TTC549 (cell line): ENCODE measurements around the gene COL18A1.

Experiments
- FAIRE-seq: peaks from 2 replicates; lab custom pipeline; 2012; peaks lifted over from hg19 to GRCh38; lab: Jason Lieb, UNC

COL18A1 gene

DNA sequence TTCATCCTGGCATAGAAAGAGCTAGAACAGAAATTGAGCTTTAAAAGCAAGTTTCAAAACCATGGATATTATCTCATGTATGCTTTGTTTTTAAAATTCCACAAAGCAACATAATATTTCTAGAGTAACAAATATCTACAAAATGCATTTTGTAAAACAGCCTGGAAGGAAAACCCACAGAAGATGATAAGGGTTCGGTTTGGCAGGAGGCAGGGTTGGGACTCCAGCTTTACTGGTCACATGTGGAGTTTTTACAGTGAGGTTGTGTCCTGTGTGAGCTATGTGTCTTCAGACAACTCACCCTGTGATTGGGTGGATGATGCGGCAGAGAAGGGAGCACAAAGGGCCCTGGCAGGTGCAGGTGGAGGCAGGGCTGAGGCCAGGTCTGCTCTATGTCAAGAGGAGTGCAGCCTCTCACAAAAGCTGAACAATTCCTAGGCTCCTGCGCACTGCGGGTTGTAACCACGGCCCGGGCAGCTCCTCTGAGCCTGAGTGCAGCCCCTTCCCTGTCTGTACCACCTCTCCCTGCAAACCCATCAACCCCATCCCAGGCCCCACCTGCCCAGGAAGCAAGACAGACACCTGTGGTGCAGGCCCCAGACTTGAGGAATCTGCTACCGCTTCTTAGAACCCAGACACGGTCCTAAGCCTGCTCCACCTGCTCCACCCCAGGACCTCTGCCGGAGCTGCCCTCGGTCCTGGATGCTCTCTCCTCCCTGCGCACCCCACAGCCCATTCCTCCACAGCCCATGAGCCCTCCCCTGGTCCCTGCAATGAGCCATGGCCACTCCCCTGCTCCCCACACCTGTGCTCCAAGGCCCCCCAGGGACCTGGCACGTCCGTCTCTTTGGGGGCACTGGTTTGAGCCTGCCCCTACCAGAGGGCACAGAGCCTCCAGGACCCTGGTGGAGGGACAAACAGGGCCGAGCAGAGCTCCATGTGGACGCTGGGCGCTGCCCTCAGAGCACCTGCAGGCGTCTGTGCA is 2.8 kb upstream of the COL18A1 start:
- FAIRE-seq: no peak

DNA sequence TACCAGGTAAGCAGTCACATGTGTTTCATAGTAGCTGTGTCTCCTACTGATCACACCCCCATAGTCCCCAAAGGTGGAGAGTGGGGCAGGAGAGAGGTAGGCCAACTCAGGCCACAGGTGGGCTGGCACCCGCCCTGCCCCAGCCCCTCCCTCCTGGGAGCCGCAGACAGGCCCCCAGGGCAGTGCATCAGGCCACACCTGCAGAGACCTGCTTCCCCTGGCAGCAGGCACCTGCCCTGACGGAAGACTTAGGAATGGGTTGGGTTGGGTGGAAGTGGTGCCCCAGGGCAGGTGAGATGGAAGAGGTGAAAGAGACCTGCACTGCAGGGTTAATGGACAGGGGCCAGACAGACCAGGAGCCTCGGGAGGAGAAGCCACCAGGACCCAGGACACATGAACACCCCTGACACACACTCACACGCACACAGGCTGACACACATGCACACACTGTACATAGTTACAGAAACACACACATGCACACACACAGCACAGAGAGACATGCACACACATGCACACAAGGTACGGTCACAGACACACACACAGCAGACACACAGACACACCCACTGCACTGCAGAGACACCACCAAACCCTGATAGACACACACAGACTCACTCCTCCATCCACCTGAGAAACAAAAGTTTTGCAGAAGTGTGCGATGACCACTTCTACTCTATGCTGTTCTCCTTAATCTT is 1.7 kb upstream of the COL18A1 start:
- FAIRE-seq: no peak

DNA sequence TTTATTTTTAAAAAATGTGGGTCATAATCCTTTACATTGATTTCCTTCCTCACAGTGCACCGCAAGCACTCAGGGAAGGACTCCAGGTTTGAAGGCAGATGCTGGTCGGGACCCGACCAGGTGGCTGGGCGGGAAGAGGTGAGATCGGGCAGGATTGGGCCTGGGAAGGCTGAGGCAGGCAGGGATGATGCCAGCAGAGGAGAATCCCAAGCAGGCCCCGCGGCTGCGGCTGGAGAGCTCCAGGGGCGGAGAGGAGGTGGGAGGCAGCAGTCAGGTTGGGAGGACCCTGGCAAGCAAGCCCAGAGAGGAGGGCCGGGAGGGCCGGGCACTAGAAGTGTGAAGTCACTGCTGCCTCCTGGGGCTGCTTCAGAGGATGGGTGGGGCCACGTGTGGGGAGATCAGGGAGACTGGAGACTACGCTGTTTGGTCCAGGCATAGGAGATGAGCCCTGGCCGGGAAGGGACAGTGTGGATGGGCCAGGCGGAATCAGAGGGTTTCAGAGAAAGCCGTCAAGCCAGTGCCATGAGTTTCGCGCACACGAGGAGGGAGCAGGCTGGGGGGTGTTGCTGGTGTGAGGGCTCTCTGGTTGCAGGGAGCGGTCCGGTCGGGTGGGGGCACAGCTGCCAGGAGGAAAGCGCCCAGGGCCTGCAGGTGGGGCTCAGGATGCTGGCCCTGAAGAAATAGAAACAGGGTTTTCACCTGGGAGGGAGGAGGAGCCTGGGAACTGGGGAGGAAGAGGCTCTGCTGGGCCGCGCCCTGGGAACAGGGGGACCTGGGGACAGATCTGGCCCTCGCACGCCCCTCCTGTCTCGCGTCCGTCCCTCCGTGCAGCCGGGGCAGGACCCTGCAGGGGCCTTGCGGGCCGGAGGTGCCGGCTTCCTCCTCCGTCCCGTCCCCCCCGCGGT is 888 bp upstream of the COL18A1 start:
- no peak for FAIRE-seq

DNA sequence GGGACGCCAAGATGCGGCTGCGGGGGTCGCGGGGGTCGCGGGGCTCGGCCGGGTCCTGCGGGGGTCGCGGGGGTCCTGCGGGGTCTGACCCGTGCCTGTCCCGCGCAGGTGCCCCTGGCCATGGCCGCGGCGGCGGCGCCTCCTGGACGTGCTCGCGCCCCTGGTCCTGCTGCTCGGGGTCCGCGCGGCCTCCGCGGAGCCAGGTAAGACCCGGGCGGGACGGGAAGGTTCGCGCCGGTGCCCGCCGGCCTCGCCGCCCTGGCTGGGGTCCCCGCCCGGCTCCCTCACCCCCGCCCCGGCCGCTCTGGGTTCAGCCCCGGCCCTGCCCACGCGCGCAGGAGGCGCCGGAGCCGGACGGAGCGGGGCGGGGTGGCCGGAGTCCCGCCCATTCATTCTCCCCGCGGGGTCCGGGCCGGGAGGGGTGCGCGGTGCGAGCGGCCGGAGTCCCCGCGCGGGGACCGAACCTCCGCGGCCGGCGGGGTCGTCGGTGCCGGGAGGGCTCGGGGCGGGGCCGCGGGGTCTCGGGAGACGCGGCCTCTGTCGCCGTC is 380 bp downstream of the COL18A1 start:
- FAIRE-seq: no peak

GRCh38 chr21:45405819-45406762 is 1.1 kb downstream of the COL18A1 start:
- no peak for FAIRE-seq

DNA sequence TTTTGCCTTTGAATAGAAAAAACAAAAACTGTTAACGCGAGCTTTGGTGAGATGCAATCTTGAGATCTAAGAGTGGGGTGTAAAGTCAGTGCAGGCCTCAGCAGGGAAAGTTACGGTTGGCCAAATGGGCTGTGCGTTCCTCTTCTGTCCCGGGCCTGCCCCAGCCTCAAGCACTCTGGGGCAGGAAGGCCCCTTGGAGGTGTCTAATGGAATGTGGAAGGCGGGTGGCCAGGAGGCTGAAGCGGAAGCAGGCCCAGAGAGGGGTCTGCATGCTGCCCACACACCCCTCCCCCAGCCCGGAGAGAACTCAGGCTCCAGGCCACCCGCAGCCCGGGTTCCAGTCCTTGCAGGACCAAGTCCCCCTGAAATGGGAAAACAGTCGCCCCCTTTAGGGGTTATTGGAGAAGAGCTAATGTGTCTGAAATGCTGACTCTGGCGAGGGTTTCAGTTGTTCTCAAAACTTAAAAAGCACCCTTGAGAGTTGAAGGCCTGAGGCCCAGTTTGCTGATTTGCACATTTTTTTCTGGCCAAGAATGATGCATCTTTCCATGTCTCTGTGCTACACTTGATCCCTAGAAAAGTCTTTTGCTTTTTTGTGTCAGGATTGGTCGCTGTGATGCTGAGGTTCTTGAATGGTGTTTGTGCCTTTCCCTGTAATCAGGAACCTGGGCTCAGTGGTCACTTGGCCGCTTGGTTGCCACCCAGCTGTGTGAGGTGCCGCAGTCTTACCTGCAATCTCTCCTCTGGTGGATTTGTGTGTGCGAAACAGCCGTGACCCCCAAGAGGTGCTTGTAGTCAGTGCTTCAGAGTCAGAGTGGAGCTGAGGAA is 2.0 kb downstream of the COL18A1 start:
- no peak for FAIRE-seq

DNA sequence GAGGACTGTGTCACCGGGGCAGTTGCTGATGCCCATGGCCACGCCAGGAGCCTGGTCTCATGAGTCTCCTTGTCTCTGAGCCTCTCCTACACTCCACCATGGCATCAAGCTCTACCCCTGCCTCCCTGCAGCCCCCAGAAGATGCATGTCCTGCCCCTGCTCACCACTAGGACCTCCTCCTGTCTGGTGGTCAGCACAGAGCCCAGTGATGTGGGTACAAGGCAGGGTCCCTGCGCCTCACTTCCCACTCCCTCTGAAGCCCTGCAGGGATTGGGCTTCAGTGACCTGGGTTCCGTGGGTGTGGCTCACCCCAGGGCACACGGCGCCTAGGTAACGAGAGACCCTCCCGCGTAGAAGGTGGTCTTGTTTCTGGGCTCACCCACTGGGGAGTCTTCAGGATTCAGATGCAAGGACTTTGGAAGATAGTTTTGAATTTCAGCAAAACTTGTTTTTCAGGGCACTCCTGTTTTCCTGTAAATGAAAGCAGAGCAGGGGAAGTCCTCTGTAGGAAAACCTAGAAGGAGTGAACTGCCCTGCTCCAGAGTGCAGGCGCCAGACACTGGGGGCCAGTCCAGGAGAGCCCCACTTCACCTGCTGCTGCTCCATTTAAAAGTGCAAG is 2.8 kb downstream of the COL18A1 start:
- FAIRE-seq: no peak

- FAIRE-seq: no peak
Measured at GRCh38 chr21:45408271-45408791, 3.4 kb downstream of the COL18A1 start.

GRCh38 chr21:45408801-45409261 is 3.9 kb downstream of the COL18A1 start:
- FAIRE-seq: no peak

GRCh38 chr21:45409466-45410150 is 4.6 kb downstream of the COL18A1 start:
- FAIRE-seq: no peak

DNA sequence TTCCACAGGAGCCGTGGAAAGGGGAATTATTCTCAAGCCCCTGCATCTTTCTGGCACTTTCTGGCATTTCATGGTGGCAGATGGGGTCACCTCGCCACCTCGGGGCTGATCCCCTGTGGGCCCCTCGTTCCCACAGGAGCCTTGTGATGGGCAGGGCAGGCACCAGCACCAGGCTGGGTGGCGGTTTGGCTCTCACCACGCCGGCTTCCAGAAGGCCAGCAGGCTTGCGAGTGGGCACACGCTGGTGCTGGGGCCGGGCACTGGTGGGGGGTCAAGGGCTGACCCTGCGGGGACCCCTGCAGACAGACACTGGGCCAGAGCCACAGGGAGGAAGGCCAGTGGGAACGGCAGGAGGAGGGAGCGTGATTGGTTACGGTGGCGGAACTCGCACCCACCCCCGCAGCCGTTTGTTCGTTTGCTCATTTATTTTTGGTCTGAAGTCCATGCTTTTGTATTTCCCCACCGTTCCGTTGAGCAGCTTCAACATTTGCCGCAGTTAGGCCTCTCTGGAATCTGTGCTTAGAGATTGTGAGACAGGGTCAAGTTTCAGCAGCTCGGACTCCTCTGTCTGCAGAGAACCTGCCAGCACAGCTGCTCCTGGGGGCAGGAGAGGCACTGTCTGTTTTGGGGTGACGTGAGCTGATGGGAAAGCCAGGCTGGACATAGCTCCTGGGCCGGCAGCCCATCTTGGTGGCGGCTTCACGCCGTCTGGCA is 5.3 kb downstream of the COL18A1 start:
- no peak for FAIRE-seq

- no peak for FAIRE-seq
Measured at GRCh38 chr21:45410865-45411809, 6.2 kb downstream of the COL18A1 start.

DNA sequence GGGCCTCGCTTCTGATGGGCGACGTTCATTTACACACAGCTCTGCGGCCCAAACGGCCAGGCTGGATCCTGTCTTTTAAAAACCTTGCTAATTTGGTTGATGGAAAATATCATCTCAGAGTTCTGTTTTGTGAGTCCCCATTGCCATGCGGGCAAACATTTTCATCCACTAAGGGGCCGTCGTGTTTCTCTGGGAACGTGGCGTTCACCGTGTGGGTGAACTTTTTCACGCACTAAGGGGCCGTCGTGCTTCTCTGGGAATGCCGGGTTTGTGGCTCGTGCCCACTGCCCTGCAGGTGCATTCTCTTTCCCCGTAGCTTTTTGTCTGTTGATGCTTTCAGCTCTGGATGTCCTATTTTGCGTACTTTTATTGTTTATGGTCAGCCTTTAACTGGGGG is 6.8 kb downstream of the COL18A1 start:
- no peak for FAIRE-seq

GRCh38 chr21:45412491-45412890 is 7.5 kb downstream of the COL18A1 start:
- no peak for FAIRE-seq

DNA sequence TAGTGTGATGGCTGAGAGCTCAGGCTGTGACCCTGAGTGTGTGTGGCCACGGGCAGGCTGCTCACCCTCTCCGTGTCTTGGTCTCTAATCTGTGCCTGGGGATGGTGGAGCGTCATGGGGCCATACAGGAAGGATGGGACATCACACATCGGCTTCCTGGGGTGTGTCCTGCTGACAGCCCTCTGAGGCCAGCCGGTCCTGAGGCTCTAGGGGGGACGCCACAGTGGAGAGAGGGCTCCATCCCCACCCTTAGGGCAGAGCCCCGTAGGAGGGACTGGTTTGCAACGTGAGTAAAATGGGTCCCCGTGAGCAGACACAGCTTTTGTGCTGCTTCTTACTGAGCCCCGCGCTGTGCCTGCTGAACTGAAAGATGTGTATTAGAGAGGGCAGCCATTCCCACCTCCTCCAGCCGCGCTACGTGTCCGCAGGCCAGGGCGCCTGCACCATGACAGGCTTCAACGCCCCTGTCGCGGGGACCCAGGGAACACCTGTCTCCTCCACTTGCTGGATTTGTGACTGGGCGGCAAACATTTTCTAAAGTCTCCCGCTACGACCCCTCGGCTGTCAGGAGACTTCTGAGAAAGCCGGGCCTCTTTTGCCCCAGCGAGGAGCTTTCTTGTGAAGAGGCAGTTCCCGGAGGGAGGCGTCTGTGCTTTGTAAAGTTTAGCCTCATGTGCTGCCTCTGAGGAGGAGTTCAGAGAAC is 8.1 kb downstream of the COL18A1 start:
- no peak for FAIRE-seq

DNA sequence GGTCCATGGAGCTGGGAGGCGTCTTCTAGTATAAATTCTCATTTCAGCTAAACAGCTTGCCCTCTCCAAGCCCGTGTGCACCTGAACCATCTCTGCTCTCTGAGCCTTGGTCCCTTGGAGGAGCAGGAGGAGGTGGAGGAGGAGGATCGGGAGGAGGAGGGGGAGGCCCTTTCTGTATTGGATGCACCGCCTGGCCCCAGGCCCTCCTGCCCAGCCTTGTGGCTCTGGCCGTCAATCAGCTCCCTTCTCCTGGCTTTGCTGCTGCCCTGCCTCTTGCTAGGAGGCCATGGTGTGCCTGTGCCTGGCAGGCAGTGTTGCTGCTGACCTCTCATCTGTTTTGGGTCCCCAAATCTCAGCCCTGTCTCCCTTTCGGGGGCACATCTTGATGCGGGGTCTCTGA is 9.0 kb downstream of the COL18A1 start:
- no peak for FAIRE-seq
